GM23338 (cell line): Measurements from ENCODE around the gene FBXO31. TPM values are rescaled to one million over a fixed set of nuclear protein-coding genes. Genes with fewer than 3 reads are reported as not detected.

Experiments
- ATAC-seq: fragments of 200-7000 bp; cut with Tn5 transposase; 3 replicates; pipeline ENCODE4 v1.9.1; 2020
- DNase-seq: peaks from one replicate; pipeline ENCODE4 v3.0.0-alpha.2; 2015; ENCODE audit warnings: low spot score
- H2AFZ ChIP-seq: fragments of 200-600 bp; sonication (generic); 2 replicates; pipeline ENCODE4 v1.8.0; 2016; ENCODE audit warnings: antibody characterized with exemption, mild to moderate bottlenecking, moderate library complexity
- H3F3A ChIP-seq: fragments of 200-600 bp; sonication (generic); replicated peaks from 2 replicates; pipeline ENCODE4 v1.8.0; 2017; ENCODE audit warnings: antibody characterized with exemption, mixed run types, low read depth
- H3K27ac ChIP-seq: fragments of 200-600 bp; sonication (generic); 2 replicates; pipeline ENCODE4 v1.6.1; 2016; ENCODE audit warnings: low read depth
- H3K27me3 ChIP-seq: fragments of 200-600 bp; sonication (generic); 2 replicates; pipeline ENCODE4 v1.8.0; 2016; ENCODE audit warnings: mild to moderate bottlenecking, mixed run types, moderate library complexity; ENCODE audit not compliant: insufficient read depth
- H3K36me3 ChIP-seq: fragments of 200-600 bp; sonication (generic); 2 replicates; pipeline ENCODE4 v1.8.0; 2016; ENCODE audit warnings: mild to moderate bottlenecking; ENCODE audit not compliant: insufficient read depth
- H3K4me1 ChIP-seq: fragments of 200-600 bp; sonication (generic); 2 replicates; pipeline ENCODE4 v1.8.0; 2016; ENCODE audit warnings: mild to moderate bottlenecking, moderate library complexity; ENCODE audit not compliant: insufficient read depth
- H3K4me2 ChIP-seq: fragments of 200-600 bp; sonication (generic); 2 replicates; pipeline ENCODE4 v1.7.1; 2017; ENCODE audit warnings: mixed run types
- H3K4me3 ChIP-seq: fragments of 200-600 bp; sonication (generic); 2 replicates; pipeline ENCODE4 v1.6.1; 2016; ENCODE audit warnings: mixed run types
- H3K79me2 ChIP-seq: fragments of 200-600 bp; sonication (generic); replicated peaks from 2 replicates; pipeline ENCODE4 v1.8.0; 2017; ENCODE audit warnings: mild to moderate bottlenecking; ENCODE audit not compliant: insufficient read depth
- H3K9me2 ChIP-seq: fragments of 200-600 bp; sonication (generic); 2 replicates; pipeline ENCODE4 v1.8.0; 2017; ENCODE audit not compliant: insufficient read depth
- H4K20me1 ChIP-seq: fragments of 200-600 bp; sonication (generic); replicated peaks from 2 replicates; pipeline ENCODE4 v1.8.0; 2017; ENCODE audit warnings: mild to moderate bottlenecking; ENCODE audit not compliant: insufficient read depth
- H3K27ac Mint-ChIP-seq: 2 replicates; pipeline ENCODE4 v1.8.0; 2020; ENCODE audit warnings: inconsistent platforms, mild to moderate bottlenecking, moderate library complexity, mixed read lengths
- H3K27me3 Mint-ChIP-seq: 3 replicates; pipeline ENCODE4 v1.8.0; 2022; ENCODE audit warnings: low read depth, mild to moderate bottlenecking, moderate library complexity, mixed read lengths, inconsistent platforms; ENCODE audit not compliant: insufficient read depth, poor library complexity
- H3K36me3 Mint-ChIP-seq: 3 replicates; pipeline ENCODE4 v1.8.0; 2021; ENCODE audit warnings: low read depth, mild to moderate bottlenecking, inconsistent platforms, moderate library complexity, mixed read lengths
- H3K4me1 Mint-ChIP-seq: 3 replicates; pipeline ENCODE4 v1.8.0; 2020; ENCODE audit warnings: mild to moderate bottlenecking, inconsistent platforms, mixed read lengths
- H3K4me3 Mint-ChIP-seq: 3 replicates; pipeline ENCODE4 v1.8.0; 2021; ENCODE audit warnings: moderate library complexity, mild to moderate bottlenecking, inconsistent platforms, mixed read lengths
- H3K9me3 Mint-ChIP-seq: 3 replicates; pipeline ENCODE4 v1.8.0; 2020; ENCODE audit warnings: moderate library complexity, mild to moderate bottlenecking, inconsistent platforms, mixed read lengths
- CREB1 ChIP-seq: fragments of 250-450 bp; sonication (Bioruptor Pico); IDR thresholded peaks from 2 replicates; pipeline ENCODE4 v1.5.0; 2020; ENCODE audit warnings: low read depth, mild to moderate bottlenecking, moderate library complexity
- CTCF ChIP-seq, 2 experiments: fragments of 200-600 bp in 1 of 2; sonication (generic) in 1 of 2; conservative IDR thresholded peaks; 2 replicates each; pipeline versions ENCODE4 v1.5.1 to v1.6.1; 2016 to 2017; ENCODE audit warnings: antibody characterized with exemption in 2 of 2, low read depth in 2 of 2, mild to moderate bottlenecking in 2 of 2, moderate library complexity in 1 of 2
- ETS1 ChIP-seq: IDR thresholded peaks from 2 replicates; pipeline ENCODE4 v1.6.1; 2016; ENCODE audit warnings: antibody characterized with exemption
- EZH2phosphoT487 ChIP-seq: fragments of 200-600 bp; sonication (generic); IDR thresholded peaks from one replicate; pipeline ENCODE4 v1.8.1; 2018; ENCODE audit warnings: antibody characterized with exemption; ENCODE audit not compliant: unreplicated experiment
- NANOG ChIP-seq: IDR thresholded peaks from 2 replicates; pipeline ENCODE4 v1.6.1; 2016; ENCODE audit warnings: antibody characterized with exemption, borderline replicate concordance
- POLR2AphosphoS5 ChIP-seq: IDR thresholded peaks from 2 replicates; pipeline ENCODE4 v1.6.1; 2016; ENCODE audit warnings: antibody characterized with exemption, low read depth
- REST ChIP-seq: IDR thresholded peaks from one replicate; pipeline ENCODE4 v1.6.1; 2018; ENCODE audit warnings: antibody characterized with exemption; ENCODE audit not compliant: unreplicated experiment
- STAT1 ChIP-seq: IDR thresholded peaks from one replicate; pipeline ENCODE4 v1.6.1; 2016; ENCODE audit warnings: antibody characterized with exemption; ENCODE audit not compliant: unreplicated experiment
- ZNF331 ChIP-seq: fragments of 250-450 bp; sonication (Bioruptor Pico); IDR thresholded peaks from 2 replicates; pipeline ENCODE4 v1.5.0; 2020; ENCODE audit warnings: low read depth, mild to moderate bottlenecking, moderate library complexity
- ZNF462 ChIP-seq: fragments of 250-450 bp; sonication (Bioruptor Pico); IDR thresholded peaks from 2 replicates; pipeline ENCODE4 v1.5.0; 2020; ENCODE audit warnings: mild to moderate bottlenecking, moderate library complexity
- polyA plus RNA-seq: library from polyadenylated mRNA; unstranded; fragments of >200 nt; fragmentation: Nextera tagmentation; extraction: Ambion mirVana; gene quantifications from 2 replicates; pipeline ENCODE4 v1.2.1, GENCODE V29; 2016
- total RNA-seq: library from RNA; depleted of rRNA; stranded (reverse); fragments of >200 nt; shearing (Covaris generic); gene quantifications from 2 replicates; pipeline ENCODE4 v1.2.3, GENCODE V29; 2014

Gene FBXO31
- total and polyA plus RNA-seq, 2 experiments from 2014 or later, result 7.0 to 23.8 TPM

- no peak for TF ChIP-seq CTCF (conservative IDR thresholded peaks at IDR 0.05; ENCODE audit: low read depth in 2 of 2)
Measured at GRCh38 chr16:87326151-87326571, 57.4 kb downstream of the FBXO31 start (continued).

GRCh38 chr16:87325423-87325858 lies 58.1 kb downstream of the FBXO31 start:
- Histone ChIP-seq H3K36me3 (no peaks in the 10 kb centered on the region), H3K27ac (no peak overlapping the region), H3K79me2 (no peaks in the 10 kb centered on the region), H3K4me1 (no peaks in the 10 kb centered on the region; the same call in 1 of the 2 replicates), H3K4me2 (no peak overlapping the region), H3K9me2 (no peaks in the 10 kb centered on the region), H3F3A (no peaks in the 10 kb centered on the region), H4K20me1 (no peaks in the 10 kb centered on the region), H3K4me3 (no peak overlapping the region), H3K27me3 (no peaks in the 10 kb centered on the region), H2AFZ (no peak overlapping the region)
- Mint-ChIP-seq H3K27ac (no peak overlapping the region), H3K36me3 (no peaks in the 10 kb centered on the region; the same call in 2 of the 3 replicates), H3K4me1 (peaks cover 4% of the 10 kb centered on the region), H3K4me3 (no peak overlapping the region; the same call in 2 of the 3 replicates), H3K27me3 (peaks cover 4% of the 10 kb centered on the region), H3K9me3 (no peaks in the 10 kb centered on the region; the same call in 2 of the 3 replicates)
- ATAC-seq, result no peak
- no peak for DNase-seq
- no peak for TF ChIP-seq ETS1
- no peak for TF ChIP-seq ZNF462 (CRISPR knock-in tag)
- TF ChIP-seq ZNF331 (CRISPR knock-in tag), result no peak
- no peak for TF ChIP-seq POLR2AphosphoS5
- no peak for TF ChIP-seq NANOG
- TF ChIP-seq EZH2phosphoT487, result no peak
- TF ChIP-seq STAT1, result no peak
- no peak for TF ChIP-seq REST
- TF ChIP-seq CREB1 (CRISPR knock-in tag), result no peak
- no peak for TF ChIP-seq CTCF (conservative IDR thresholded peaks at IDR 0.05; ENCODE audit: low read depth in 2 of 2)
